Esophagus squamous epithelium (tissue), 4 donors: Measurements from ENCODE around the gene ACER3.

ENCODE experiments used
- CTCF ChIP-seq, 6 experiments: fragments of 450-650 bp in 4 of 6; fragments of 200-600 bp in 2 of 6; sonication (generic) in 2 of 6; IDR thresholded peaks; one replicate each; pipeline ENCODE4 v1.5.1; 2016 to 2019; ENCODE audit warnings: antibody characterized with exemption in 6 of 6, mild to moderate bottlenecking in 4 of 6, moderate library complexity in 4 of 6
- POLR2A ChIP-seq, 4 donors: fragments of 450-650 bp; IDR thresholded peaks; one replicate each; pipeline ENCODE4 v1.6.1; 2017; ENCODE audit warnings: antibody characterized with exemption in 4 of 4, mild to moderate bottlenecking in 4 of 4, moderate library complexity in 3 of 4

- TF ChIP-seq POLR2A (IDR thresholded peaks at IDR 0.05): no peak
- no peak for TF ChIP-seq CTCF (IDR thresholded peaks at IDR 0.05)
Observed at GRCh38 chr11:77026221-77026620, 165.5 kb downstream of the ACER3 start.
